MM.1S (cell line): ENCODE results near the gene ARL15.

Source experiments
- CTCF ChIP-seq: fragments of 300-600 bp; sonication (generic); IDR thresholded peaks from 2 replicates; pipeline ENCODE4 v1.5.1; 2016; ENCODE audit warnings: antibody characterized with exemption, low read length, mixed read lengths
- EZH2 ChIP-seq: fragments of 300-600 bp; sonication (generic); optimal IDR thresholded peaks from 2 replicates; pipeline ENCODE3; 2017; ENCODE audit warnings: low read depth, mild to moderate bottlenecking, antibody characterized with exemption, low read length, mixed read lengths
- EZH2phosphoT487 ChIP-seq: fragments of 300-600 bp; sonication (generic); IDR thresholded peaks from 2 replicates; pipeline ENCODE4 v1.6.1; 2018; ENCODE audit warnings: antibody characterized with exemption, low read length

- TF ChIP-seq CTCF (no peak), EZH2 (no peak), EZH2phosphoT487 (no peak)
Observed at GRCh38 chr5:53871775-53872174, 438.6 kb downstream of the ARL15 start.
